ENCODE results near the gene PAM16.

PAM16 gene

DNA sequence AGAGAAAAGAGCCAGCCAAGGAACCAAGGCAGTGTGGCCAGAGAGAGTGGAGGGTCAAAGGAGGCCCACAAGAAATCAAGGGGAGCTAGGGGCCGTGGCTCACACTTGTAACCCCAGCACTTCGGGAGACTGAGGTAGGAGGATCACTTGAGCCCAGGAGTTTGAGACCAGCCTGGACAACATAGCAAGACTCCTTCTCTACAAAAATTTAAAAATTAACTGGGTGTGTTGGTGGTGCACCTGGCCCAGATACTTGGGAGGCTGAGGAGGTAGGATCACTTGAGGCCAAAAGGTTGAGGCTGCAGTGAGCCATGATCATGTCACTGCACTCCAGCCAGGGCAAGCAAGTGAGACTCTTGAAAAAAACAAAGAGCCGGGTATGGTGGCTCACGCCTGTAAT, 59.4 kb downstream of the PAM16 start:
- in situ Hi-C loops (cut with HindIII; ENCODE audit: low pct_ligation_motif_present, low pct_unique_long_range_greater_than_20kb, low sequenced_read_pairs) = no loop called here
- DNase-seq = no peak
